ENCODE measurements around the gene DCST1.

Gene DCST1

DNA sequence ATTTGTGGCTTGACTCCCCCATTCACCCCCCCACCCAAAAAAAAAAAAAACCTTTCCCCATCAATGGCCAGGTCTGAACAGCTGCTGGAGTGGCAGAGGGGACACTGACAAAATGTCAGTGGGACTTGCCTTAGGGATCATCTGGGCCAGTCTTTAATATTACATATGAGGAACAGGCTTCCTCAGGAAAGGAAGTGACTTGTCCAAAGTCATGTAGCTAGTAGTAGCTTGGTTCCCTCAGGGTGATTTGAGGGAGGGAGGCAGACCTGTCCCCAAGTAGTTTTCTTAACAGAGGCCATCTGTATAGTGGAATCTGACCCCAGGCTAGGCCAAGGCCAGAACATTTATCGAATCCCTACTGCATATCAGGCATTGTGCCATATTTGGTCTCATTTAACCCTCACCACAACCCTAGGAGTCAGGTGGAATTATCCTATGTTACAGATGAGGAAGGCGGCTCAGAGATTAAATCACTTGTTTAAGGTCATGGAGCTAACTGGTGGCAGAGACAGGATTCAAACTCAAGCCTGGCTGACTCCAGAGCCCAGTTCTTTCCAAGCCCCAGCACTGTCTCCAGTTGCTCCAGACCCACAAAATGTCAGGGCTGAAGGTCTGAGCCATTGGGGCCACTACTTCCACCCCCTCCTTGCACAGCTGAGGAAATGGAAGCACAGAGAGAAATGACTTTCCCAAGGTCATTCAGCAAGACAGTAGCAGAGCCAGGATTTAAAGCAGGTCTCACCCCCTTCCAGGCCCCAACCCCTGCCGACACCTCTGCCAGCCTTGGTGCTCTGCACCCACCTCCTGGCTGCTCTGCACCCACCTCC is 20.6 kb upstream of the DCST1 start:
- DNase-seq (ENCODE audit: low read depth in 2 of 2) = no peak

DNA sequence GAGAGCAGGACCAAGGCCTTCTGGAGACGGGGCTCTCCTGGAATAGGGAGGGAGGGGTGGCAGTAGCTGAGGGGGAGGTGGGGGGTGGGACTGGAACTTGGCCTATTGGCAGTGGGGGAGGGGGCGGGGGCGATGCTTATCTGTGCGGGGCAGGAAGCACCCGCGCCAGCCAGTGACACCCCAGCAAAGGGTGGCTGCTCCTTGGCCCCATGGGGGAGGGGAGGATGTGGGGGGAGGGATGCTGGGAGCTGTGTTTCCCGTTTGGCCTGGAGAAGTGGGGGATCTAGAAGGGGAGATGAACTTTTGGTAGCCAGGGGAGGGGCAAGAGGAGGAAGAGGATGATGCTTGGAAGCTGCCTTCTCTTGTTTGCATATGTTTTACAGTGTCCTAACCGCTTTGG is 20.0 kb upstream of the DCST1 start:
- no peak for DNase-seq (ENCODE audit: low read depth in 2 of 2)

DNA sequence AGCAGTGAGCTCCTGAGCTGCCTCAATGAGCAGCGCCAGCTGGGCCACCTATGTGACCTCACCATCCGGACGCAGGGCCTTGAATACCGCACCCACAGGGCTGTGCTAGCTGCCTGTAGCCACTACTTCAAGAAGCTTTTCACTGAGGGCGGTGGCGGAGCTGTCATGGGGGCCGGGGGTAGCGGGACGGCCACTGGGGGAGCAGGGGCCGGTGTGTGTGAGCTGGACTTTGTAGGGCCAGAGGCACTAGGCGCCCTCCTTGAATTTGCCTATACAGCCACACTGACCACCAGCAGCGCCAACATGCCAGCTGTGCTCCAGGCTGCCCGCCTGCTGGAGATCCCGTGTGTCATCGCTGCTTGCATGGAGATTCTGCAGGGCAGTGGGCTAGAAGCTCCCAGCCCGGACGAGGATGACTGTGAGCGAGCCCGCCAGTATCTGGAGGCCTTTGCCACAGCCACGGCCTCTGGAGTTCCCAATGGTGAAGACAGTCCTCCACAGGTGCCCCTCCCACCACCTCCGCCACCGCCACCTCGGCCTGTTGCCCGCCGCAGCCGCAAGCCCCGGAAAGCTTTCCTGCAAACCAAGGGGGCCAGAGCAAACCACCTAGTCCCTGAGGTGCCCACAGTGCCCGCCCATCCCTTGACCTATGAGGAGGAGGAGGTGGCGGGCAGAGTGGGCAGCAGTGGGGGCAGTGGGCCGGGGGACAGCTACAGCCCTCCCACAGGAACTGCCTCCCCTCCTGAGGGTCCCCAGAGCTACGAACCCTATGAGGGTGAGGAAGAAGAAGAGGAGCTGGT is 18.7 kb upstream of the DCST1 start:
- DNase-seq (ENCODE audit: low read depth in 2 of 2) = no peak

DNA sequence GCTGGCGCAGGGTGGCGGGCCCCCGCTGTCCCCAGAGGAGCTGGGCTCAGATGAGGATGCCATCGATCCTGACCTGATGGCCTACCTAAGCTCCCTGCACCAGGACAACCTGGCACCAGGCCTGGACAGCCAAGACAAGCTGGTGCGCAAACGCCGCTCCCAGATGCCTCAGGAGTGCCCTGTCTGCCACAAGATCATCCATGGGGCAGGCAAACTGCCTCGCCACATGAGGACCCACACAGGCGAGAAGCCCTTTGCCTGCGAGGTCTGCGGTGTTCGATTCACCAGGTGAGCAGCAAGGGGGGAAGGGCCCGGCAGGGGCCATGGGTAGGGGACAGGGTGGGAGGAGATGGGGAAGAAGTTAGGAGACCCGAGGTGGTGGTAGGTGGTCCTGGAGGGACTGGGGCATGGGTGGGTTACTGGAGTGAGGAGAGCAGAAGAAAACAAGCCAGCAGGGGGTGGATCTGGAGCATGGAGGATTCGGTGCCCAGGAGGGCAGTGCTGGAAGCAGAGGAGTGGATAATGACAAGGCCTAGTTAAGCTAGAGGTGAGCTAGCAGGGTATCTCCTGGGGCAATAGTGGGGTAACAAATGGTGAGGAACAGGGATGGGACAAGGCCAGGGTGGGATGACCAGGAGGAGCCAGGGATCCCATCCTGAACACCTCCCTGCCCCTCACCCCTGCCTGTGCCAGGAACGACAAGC is 17.9 kb upstream of the DCST1 start:
- DNase-seq (ENCODE audit: low read depth in 2 of 2) = no peak

DNA sequence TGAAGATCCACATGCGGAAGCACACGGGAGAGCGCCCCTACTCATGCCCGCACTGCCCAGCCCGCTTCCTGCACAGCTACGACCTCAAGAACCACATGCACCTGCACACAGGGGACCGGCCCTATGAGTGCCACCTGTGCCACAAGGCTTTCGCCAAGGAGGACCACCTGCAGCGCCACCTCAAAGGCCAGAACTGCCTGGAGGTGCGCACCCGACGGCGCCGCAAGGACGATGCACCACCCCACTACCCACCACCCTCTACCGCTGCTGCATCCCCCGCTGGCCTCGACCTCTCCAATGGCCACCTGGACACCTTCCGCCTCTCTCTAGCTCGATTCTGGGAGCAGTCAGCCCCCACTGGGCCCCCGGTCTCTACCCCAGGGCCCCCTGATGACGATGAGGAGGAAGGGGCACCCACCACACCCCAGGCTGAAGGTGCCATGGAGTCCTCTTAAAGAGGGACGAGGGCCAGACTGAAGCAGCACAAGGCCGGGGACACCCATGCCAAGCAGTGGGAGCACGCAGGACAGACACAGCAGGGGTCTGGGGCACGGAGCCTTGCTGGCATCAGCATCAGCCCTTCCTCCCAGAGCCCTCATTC is 17.3 kb upstream of the DCST1 start:
- DNase-seq (ENCODE audit: low read depth in 2 of 2) = no peak

DNA sequence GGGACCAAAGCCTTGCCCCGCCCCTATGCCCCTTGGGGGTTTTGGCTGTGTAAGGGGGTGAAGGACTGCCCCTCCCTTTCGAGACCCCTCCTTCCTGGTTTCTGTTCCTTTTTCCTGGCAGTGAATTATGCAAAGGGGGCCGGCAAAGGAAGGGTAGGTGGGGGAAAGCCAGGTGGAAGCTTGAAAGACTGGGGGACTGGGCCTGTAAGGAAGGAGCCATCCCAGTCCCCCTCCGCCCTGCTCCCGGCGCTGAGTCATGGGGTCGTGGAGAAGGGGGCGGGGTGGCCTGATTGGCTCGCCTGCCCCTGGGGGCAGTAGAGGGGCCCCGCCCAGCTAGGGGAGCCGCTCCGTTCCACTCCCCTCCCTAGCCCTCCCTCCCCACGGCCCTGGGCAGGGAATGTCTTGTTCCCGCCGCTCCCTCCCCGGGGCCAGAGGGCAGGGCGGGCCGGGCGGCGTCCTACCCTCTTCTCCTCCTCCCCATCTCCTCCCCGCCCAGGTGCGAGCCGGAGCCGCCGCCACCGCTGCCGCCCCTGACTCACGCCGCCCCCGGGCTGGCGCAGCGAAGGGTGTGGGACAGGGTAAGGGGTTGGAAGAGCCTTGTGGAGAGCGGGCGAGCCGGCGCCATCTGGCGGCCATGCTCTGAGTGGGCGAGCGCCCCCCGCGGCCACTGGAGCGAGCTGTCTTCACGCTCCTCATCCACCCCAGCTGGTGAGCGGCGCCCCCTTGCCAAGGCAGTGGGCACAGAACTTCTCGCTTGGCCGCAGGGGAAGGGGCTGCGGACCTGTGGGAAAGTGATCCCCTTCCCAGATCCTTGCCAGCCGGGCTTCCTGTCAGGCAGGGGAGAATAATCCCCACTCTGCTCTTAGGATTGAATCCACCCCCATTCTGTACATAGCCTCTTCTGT is 16.3 kb upstream of the DCST1 start:
- DNase-seq (ENCODE audit: low read depth in 2 of 2) = peak; percentile 87 to 92

DNA sequence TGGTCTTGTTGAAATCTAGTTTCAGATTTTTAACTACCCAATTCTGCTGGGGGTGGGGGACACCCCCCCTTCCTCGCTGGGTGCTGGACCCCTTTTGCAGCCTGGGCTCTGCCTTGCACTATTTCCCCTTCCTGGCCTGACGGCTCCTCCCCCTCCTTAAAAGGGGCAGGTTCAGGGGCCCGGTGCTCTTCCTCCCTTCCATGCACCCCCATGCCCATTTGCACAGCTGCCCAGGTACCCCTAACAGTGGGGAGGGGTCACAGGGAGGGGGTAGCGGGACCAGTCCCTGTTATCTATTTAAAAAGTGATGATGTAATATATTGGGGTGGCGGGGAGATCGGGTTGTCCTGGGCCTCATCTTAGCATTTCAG is 15.7 kb upstream of the DCST1 start:
- DNase-seq (ENCODE audit: low read depth in 2 of 2) = no peak

DNA sequence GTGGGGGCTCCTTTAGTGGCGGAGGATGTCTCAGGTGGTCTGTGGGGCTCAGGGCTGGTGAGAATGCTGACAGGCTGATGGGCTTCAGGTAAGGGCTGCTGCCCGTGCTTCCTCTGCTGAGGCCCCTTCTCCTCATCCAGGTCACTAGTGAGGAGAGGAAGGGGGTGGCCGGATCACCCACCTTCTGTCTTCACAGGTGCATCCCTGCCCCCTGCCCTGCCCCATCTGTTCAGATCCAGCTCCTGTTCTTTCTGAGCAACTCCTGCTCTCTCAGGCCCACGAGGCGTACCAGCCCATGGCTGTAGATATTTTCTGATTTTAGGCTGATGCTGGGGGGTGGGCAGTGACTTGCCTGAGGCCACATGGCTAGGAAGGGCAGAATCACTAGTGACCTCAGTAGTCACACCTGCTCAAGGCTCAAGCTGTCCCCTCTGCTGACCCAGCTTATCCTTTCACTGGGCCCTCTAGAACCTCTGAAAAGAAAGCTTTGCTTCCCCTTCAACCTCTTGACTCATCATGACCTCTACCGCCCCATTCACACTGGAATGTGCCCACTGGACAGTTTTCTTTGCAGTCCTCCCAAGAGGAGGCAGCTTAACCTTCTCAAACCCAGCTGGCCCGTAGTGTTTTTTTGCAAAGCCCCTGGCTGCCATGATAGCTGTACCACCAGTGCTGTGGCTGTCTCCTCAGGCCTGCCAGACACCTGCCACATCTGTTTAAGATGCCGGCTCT is 14.8 kb upstream of the DCST1 start:
- DNase-seq (ENCODE audit: low read depth in 2 of 2) = no peak

DNA sequence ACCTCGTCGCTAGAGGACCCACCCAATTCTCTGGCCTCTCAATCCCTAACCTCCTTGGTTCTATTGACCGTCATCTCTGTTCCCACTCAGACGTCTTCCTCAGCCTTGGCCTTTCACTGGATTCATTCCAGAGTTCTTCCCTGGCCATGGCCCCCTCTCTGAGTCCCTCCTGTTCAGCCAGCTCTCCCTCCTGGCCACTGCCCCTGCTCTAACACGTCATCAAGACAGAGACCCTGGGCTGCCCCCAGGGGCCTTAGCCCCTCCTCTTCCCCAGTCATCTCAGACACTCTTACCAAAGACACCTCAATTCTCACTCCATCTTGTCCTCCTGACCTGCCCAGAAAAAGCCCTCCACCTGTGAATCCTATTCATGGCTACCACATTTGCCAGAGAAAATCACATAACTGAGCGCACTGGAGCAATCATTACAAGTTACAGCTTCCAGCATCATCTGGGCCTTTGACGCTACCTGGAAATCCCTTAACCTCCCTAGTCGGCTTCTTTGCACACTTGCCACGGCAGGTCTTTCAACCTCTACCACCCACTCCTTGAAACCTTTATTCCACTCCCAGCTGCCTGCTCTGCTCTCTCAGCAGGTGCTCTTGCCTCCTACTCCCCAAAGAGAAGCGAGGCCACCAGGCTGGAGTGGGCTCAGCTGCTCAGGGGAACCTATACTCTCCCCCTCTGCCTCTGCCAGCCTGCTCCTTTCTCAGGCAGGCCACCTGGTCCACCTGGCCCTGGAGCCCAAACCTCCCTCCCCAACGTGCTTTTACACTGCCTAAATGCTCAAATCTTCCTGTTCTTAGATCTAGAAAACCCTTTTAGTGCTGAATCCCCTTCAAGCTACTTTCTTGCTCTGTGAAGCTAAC is 14.0 kb upstream of the DCST1 start:
- DNase-seq (ENCODE audit: low read depth in 2 of 2) = no peak

DNA sequence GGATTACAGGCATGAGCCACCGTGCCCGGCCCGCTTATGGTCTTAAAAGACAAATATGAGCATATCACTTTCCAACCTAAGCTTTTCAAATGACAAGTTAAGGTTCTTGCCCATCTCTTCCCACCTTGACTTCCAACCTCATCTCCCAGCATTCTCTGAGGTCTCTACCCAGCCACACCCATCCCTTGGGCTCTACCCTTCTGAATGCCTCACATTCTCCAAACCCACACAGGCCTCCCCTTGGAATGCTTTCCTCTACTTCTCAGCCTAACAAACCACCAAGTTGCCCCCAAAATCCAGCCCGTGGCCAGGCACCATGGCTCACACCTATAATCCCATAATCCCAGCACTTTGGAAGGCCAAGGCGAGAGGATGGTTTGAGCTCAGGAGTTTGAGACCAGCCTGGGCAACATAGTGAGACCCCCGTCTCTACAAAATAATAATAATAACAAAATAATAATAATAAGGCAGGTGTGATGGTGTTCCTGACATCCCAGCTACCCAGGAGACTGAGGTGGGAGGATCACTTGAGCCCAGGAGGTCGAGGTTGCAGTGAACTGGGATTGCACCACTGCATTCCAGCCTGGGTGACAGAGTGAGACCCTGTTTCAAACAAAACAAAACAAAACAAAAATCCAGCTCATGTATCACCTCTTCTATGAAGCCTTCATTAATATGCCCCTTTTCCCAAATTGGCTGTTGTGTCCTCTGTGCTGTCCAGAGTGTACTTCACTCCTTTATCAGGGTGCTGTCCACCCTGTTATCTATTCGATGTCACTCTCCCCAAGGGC is 11.3 kb upstream of the DCST1 start:
- no peak for DNase-seq (ENCODE audit: low read depth in 2 of 2)

DNA sequence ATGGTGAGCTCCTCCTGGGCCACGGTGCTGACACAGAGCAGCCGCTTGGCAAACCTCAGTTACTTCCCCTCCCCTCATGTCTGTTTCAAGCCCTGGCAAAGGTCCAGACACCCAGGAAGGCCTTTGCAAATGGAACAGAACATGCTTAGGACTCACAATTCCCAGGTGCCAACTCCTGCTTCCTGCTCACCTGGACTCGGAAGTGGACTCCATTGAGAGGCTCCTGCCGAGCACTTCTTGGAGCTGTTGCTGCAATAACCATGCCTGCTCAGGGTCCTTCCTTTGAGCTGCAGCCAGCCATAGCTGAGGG is 10.7 kb upstream of the DCST1 start:
- no peak for DNase-seq (ENCODE audit: low read depth in 2 of 2)

DNA sequence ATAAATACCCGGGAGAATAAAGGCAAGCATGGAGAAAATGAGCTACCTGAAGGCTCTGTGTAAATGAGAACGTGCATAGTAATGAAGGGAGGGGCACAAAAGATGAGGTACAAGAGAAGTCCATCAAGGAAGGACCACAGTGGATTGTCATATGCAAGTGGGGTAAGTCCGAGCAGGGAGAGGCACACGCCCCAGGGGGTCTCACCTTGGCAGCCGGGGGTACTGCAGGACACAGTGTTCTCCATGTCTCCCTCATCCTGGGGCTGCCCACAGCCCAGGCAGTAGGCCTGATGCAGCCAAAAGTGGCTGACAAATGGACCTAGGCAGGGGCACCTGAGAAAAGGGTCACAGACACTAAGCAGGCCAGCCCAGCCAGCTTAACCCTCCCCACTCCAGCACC is 10.0 kb upstream of the DCST1 start:
- DNase-seq (ENCODE audit: low read depth in 2 of 2) = no peak

DNA sequence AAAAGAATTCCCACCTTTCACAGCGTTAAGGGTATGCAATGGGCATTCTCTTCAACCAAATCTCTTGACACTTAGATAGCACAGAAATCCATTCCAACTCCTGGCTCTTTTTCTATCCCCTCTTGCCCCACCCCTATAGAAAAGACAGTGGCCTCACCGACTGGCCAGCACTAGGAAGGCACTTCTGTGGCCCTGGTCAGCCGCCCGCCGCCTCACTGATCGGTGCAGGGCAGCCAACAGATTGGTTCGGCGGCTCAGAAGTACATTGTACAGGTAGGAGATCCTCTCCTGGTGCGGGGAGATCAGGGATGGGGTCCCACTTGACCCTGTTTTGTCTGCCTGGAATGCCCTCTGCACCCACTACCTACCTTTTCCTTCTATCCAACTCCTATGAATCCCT is 9.3 kb upstream of the DCST1 start:
- no peak for DNase-seq (ENCODE audit: low read depth in 2 of 2)

DNA sequence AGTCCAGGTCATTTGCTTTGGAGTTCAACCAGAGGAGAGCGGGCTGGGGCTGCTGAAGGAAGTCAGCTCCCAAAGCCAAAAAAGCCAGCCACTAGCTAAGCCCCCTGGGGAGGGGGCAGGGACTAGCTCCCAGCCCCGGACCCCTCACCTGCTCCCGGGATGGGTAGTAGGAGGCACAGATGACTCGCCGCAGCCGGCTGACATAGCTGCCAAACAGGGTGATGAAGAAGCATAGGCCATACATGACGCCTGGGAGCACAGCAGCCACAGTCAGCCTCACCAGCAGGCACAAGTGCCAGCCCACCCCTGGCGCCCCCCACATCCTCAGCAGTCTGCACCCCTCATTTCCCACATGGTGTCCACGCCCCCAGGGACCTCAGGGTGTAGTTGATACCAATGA is 7.5 kb upstream of the DCST1 start:
- DNase-seq (ENCODE audit: low read depth in 2 of 2) = no peak

DNA sequence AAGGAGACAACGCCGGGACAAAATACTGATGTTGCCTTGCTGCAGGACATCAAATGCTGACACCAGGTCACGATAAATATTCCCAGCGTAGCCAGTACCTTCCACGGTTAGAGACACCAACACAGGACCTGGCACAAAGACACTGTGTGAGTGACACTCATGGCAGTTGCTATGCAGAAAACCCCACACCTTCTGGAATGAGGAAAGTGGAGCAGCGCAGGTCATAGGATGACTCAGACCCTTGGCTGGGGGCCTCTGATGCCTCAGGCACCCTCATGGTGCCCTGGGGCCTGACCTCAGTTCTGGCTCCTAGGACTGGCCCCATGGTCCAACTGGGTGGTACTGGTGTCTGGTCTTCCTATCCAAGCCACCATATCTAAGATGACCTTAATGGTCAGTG is 7.0 kb upstream of the DCST1 start:
- no peak for DNase-seq (ENCODE audit: low read depth in 2 of 2)

DNA sequence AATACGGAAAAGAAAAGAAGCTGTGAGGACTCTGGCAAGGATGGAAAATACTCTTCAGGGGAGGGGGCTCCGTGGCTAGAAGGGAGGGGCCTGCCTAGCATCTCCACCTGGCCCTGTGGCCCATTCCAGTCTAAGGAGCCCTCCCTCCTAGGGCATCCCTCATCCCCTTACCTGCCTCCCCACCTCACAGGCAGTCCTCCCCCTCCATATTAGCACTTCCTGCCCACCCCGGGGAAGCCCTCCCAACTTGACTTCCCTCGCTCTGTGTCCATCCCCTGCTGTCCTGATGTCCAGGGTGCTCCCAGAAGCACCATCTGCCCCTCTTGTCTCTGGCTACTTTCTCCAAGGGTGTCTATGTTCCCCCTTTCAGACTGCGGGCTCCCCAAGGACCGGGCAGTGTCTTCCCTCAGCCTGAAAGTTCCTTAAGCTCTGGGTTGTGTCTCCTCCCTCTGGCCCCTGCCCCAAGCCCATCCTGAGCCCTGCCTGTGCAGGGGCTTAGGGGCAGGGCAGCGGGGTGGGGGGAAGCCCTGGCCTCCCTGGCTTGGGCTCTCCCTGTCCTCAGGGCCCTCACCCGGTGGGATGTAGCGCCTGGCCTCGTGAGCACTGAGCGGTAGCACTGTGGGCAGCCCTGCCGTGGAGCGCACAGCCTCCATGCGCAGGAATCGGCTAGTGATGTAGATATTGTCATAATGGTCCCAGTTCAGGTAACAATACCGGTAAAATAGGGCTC is 3.9 kb upstream of the DCST1 start:
- DNase-seq (ENCODE audit: low read depth in 2 of 2) = no peak

DNA sequence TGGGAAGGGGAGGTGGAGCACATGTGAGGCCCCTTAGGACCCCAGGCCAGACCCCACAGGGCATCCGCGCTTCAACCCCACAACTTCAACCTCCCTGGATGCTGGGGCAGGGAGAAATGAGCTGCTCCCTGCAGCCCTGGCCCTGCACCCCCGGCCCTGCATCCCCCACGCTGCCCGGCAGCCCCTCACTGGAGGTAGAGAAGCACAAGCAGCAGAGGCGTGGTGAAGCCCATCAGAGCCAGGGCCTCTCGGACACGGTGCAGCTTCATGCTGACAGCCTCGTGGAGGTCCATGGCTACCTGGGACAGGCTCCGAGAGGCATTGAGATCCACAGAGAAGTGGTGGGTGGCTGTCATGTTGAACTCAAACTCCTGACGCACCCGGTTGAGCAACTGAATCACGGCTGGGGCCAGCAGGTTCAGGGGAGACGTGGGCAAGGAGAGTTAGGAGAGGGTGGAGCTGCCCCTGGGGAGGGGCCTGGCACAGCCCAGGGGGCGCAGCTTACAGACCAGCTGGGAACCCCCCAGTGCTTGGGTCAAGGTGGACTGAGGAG is 3.3 kb upstream of the DCST1 start:
- DNase-seq (ENCODE audit: low read depth in 2 of 2) = no peak

DNA sequence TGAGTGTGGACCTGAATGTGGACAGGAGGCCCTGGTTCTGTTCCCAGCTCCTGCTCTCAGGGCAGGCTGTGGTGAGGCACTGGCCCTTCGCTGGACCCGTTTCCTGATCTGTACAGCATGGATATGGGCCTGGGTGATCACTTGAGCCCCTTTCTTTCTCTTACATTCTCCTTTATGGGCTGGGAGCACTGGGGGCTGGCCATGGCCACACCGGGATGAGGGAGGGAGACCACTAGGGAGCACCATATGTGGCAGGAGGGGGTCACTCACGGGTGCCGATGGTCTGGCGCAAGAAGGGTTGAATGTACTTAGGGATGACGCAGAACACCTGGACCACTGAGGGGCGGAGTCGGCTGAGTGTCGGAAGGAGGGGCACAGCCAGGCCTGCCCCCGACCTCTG is 2.7 kb upstream of the DCST1 start:
- DNase-seq (ENCODE audit: low read depth in 2 of 2) = no peak
